SH-SY5Y (cell line): ENCODE measurements around the gene APC.

Source experiments
- GATA2 ChIP-seq: IDR thresholded peaks from 2 replicates; pipeline ENCODE4 v1.6.1; 2011; ENCODE audit warnings: mild to moderate bottlenecking, low read depth, low read length
- GATA3 ChIP-seq: IDR thresholded peaks from 2 replicates; pipeline ENCODE4 v1.6.1; 2011; ENCODE audit warnings: low read depth, mild to moderate bottlenecking, low read length, moderate library complexity

GRCh38 chr5:112734597-112734996, 3.1 kb upstream of the APC start:
- TF ChIP-seq GATA2 (no peak), GATA3 (no peak)
